ENCODE results near the gene SPIB. TPM values are rescaled to one million over a fixed set of nuclear protein-coding genes. Genes with fewer than 3 reads are reported as not detected.

The SPIB gene
- total RNA-seq (2014; rRNA removed; shearing (Covaris generic)): not detected in 2 replicates
- polyA plus RNA-seq (2014; cell fraction: nucleus; rRNA removed): not detected in 2 replicates

DNA sequence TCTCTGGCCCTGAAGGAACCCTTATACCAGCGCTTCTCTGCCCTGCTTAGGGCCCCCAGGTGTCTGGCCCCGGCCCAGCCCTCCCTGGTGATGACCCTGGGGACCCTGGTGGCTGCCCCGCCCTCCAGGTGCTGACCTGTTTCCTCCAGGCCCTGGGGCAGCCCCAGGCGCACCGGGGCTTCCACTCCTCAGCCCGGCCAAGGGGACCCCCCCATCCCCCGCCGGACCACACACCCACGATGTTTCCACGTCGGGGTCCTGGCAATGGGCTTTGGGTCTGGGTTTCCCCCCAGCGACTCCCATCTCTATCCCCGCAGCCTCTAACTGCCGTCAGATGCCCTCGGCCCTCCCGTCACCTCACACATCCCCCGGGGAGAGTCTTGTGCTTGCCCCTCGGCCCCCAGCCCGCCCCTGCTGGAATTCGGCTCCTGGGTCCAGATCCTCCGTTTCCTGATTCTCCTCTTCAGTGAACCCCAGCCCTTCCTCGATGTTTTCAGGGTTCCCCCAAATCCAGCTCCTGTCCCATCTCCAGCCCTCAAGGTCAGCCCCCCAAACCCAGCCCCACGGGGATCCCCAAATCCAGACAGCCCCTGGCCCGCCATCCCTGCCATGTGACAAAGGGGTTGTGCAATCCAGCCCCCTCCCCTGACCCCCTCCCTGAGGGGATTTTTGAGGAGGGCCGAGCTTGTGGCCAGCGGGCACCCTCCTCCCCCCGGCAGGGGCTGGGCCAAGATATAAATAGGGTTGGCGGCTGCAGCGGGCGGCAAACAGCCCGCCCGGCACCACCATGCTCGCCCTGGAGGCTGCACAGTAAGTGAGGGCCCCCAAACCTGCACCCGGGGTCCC is at the start of gene SPIB:
SPIB (plus strand) TSS at position 763 of the 846 bp plus-strand sequence; CDS start at position 788, 25 bp downstream.
- DNase-seq (ENCODE audit: extremely low read depth, low read depth): no peak

DNA sequence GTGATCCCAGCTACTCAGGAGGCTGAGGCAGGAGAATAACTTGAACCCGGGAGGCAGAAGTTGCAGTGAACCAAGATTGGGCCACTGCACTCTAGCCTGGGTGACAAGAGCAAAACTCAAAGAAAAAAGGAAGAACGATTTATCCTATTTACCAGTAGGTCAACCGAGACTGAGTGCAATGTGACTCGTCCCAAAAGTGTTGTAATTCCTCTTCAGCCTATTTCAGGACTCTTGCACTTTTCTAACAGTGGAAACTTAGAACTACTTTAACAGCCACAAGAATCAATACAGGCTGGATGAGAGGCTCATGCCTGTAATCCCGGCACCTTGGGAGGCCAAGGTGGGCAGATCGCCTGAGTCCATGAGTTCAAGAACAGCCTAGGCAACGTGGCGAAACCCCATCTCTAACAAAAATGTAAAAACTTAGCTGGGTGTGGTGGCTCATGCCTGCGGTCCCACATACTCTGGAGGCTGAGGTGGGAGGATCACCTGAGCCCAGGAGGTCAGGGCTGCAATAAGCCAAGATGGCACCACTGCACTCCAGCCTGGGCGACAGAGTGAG is 46.7 kb upstream of the SPIB start:
- no peak for DNase-seq (ENCODE audit: extremely low read depth, low read depth)

DNA sequence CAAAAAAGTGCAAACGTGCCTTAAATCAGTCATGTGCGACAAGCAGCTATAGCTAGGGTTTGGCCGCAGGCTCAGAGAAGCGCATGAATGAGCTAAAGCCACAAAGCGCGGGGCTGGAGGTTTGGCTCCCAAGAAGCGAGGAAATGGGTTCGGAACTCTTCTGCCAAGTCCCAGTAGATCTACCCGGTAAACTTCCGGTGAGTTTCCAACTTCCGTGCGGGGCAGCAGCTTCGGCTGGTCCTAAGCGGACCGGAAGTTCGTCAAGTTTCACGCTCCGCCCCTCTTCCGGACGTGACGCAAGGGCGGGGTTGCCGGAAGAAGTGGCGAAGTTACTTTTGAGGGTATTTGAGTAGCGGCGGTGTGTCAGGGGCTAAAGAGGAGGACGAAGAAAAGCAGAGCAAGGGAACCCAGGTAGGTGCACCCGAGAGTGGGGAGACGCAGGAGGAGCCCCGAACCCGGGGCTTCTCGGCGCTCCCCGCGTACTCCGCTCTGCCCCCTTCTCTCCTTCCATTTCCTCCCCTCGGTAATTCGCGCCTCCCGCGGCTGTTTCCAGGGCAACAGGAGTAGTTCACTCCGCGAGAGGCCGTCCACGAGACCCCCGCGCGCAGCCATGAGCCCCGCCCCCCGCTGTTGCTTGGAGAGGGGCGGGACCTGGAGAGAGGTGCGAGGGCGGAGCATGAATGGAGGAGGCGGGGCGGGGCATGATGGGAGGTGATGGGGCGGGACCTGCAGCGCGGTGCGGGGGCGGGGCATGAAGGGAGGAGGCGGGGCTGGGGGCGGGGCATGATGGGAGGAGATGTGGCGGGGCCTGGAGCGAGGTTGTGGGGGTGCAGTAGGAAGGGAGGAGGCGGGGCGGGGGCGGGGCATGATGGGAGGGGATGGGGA is 42.3 kb upstream of the SPIB start, which contains the start of gene NR1H2:
NR1H2 (plus strand) TSS at position 292 of the 885 bp plus-strand sequence. CDS start 1,149 bp downstream, outside the sequence.
- DNase-seq (ENCODE audit: extremely low read depth, low read depth): peak; percentile 91

DNA sequence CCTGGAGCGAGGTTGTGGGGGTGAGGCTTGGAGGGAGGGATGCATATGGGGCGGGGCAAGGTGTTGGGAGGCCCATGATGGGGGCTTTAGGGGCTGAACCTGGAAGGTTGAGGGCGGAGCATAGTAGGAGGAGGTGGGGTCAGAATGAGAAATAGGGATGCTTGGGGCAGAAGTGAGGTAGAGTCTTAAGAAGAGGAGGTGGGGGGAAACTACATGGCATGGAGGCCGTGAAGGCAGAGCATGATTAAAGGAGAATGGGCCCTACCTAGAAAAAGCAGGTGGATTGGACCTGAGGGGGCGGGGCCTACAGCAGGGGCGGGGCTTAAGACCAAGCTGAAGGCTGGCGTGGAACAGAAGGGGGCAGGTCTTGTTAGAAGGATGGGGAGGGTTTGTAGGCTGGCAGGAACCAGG is 41.7 kb upstream of the SPIB start:
- DNase-seq (ENCODE audit: extremely low read depth, low read depth): no peak

DNA sequence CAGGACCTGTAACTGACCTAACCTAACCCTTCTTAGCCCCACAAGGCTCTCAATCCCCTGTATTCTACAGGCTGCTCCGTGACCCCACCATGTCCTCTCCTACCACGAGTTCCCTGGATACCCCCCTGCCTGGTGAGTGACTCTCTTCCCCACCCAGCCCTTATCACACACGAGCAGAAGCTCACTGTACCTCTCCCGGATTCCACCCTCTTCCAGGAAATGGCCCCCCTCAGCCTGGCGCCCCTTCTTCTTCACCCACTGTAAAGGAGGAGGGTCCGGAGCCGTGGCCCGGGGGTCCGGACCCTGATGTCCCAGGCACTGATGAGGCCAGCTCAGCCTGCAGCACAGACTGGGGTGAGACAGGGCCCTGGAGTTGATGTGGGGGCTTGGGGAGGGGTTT is 41.2 kb upstream of the SPIB start:
- DNase-seq (ENCODE audit: extremely low read depth, low read depth): no peak

DNA sequence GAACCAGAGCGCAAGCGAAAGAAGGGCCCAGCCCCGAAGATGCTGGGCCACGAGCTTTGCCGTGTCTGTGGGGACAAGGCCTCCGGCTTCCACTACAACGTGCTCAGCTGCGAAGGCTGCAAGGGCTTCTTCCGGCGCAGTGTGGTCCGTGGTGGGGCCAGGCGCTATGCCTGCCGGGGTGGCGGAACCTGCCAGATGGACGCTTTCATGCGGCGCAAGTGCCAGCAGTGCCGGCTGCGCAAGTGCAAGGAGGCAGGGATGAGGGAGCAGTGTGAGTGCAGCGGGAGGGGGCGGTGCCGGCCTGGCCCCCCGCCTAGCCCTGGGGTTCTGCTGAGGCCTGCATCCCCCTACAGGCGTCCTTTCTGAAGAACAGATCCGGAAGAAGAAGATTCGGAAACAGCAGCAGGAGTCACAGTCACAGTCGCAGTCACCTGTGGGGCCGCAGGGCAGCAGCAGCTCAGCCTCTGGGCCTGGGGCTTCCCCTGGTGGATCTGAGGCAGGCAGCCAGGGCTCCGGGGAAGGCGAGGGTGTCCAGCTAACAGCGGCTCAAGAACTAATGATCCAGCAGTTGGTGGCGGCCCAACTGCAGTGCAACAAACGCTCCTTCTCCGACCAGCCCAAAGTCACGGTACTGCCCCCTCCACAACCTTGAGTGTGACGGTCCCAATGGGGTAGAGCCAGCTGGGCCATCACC is 40.4 kb upstream of the SPIB start:
- no peak for DNase-seq (ENCODE audit: extremely low read depth, low read depth)

DNA sequence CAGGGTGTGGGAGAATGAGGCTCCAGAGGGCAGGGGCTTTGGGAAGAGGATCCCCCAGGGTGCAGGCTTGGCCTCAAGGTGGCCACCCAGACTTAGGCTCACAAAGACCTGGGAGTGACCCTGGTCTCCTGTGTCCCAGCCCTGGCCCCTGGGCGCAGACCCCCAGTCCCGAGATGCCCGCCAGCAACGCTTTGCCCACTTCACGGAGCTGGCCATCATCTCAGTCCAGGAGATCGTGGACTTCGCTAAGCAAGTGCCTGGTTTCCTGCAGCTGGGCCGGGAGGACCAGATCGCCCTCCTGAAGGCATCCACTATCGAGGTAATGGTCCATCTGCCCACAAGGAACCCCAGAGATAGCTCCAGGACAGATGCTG is 39.9 kb upstream of the SPIB start:
- no peak for DNase-seq (ENCODE audit: extremely low read depth, low read depth)

DNA sequence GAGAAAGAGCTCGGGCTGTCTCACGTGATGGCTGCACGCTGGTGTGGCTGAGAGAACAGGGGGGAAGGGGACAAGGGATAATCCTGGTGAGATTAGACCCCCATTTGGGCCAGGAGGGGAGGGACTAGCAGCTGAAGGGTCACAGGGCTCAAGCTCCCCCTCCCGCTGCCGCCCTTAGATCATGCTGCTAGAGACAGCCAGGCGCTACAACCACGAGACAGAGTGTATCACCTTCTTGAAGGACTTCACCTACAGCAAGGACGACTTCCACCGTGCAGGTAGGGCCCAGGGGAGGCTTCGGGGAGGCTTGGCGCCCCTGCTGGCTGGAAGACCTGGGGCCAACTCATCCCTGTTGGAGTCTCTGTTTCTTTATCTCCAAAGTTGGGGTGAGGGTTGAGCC is 39.1 kb upstream of the SPIB start:
- DNase-seq (ENCODE audit: extremely low read depth, low read depth): no peak

DNA sequence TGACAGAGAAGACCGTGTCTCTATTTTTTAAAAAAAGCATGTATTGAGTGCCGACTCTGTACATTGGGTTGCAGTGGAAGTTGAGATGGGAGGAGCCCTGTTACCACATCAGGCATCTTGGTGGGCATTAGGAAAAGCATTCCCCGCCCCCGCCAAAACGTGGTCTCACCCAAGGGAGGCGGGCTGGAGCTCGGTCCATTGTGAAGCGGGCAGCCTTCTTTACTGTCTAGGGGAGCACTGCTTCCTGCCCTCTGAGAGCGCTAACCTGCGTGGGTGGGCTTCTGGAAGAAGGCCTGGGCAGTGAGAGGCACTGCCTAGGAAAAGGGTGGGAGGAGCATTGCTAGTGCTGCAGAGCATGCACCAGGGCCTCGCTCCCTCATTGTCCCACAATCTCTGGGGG is 38.6 kb upstream of the SPIB start:
- DNase-seq (ENCODE audit: extremely low read depth, low read depth): no peak

DNA sequence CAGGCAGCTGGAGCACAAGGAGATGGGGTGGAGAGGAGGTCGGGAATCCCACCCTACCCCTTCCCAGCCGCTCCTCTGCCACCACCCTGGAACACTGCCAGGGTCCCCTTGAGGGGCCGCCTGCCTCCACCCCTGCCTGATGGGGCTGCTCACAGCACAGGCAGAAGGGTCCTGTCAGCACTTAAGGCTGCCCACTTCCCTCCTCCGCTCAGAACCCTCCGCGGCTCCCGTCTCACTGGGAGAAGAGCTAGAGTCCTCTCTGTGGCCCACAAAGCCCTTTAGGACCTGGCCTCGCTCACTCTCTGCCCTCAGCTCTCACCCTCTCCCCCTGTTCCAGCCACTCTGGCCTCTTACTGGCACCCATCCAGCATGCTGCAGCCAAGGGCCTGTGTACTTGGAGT is 38.0 kb upstream of the SPIB start:
- DNase-seq (ENCODE audit: extremely low read depth, low read depth): no peak

DNA sequence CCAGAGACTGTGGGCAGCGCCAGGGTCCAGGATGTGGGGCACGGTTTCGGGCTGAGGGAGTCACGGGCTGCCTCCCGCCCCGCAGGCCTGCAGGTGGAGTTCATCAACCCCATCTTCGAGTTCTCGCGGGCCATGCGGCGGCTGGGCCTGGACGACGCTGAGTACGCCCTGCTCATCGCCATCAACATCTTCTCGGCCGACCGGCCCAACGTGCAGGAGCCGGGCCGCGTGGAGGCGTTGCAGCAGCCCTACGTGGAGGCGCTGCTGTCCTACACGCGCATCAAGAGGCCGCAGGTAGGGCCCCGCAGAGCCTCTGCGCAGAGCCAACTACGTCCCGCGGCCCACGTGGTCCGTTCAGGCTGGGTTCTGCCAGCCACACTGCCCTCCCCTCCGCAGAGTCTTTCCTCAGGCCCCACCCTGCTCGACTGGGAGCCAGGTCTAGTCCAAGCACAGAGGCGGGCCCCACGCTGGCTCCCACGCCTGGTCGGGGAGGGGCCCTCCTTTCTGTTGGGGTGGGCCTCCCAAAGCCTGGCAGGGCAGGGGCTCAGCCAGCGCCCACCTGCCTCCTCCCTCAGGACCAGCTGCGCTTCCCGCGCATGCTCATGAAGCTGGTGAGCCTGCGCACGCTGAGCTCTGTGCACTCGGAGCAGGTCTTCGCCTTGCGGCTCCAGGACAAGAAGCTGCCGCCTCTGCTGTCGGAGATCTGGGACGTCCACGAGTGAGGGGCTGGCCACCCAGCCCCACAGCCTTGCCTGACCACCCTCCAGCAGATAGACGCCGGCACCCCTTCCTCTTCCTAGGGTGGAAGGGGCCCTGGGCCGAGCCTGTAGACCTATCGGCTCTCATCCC is 36.6 kb upstream of the SPIB start:
- DNase-seq (ENCODE audit: extremely low read depth, low read depth): no peak

DNA sequence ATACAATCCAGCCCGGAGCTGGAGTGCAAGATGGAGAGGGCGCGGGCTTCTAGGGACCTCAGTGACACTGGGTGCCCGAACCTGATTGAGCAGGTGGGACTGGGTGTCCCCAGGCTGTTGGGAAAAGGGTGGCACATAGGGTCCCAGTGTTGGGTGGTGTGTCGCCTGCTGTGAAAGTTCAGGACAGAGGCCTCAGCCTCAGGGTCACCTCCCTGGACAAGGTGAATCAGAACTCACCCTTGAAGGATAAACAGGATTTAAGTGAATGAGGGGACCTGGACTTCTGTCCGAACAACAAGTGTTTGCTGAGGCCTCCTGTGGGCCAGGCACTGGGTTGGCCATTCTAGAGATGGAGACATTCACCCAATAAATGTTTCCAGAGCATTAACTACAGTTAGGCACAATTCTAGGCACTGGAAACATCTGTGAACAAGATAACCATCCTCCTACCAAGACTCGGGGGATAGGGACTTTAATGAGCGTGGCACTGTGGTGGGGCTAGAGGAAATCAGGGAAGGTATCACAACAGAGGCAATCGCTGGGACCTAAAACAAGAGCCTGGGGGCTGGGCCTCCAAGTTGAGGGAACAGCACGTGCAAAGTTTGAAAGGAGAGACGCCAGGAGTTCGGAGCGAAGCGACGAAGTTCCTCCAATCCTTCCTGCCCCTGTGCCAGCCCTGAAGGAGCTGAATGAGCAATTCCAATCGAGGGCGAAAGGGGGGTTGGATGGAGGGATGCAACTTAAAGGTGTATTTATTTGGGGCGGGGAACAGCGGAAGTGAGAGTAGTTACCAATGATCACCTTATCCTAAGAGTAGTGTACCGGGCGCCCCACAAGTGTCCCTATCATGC is 35.5 kb upstream of the SPIB start:
- no peak for DNase-seq (ENCODE audit: extremely low read depth, low read depth)

DNA sequence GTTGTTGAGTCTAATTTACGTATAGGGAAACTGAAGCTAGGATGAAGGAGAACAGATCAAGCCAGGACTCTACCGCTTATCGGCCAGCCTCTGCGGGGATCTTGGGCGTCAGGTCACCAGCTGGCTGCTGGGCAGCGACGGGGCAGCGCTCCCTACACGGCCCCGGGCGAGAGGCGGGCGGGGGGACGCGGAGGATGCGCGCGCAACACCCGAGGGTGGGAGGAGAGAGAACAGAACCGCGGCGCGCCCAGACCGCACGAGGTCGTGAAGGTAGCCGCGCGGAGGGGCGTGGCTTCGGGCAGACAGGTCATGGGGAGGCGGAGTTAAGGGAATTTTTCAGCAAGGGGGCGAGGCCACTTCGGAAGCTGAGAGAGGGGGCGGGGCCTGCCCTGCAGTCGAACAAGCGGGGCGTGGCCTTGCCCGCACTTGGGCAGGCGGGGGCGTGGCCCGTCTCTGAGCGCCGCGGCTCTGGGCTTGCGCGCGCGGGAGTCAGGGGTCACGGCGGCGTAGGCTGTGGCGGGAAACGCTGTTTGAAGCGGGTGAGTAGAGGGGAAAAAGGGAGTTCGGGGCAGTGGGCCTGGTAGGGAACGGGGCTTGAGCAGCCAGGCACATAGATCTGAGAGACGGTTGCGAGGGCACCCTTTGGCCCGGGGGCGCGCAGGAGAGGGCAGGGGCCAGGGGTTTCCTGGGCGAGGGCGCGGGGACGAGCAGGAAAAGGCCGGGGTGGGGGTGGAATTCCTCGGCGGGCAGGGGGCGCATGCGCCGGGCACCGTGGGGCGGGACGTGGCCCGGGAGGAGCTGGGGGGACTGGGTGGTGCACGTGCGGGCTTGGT is 34.7 kb upstream of the SPIB start, which contains the start of gene POLD1:
POLD1 (plus strand) TSS at position 496 of the 833 bp plus-strand sequence. CDS start 14,505 bp downstream, outside the sequence.
- DNase-seq (ENCODE audit: extremely low read depth, low read depth): peak; percentile 95

DNA sequence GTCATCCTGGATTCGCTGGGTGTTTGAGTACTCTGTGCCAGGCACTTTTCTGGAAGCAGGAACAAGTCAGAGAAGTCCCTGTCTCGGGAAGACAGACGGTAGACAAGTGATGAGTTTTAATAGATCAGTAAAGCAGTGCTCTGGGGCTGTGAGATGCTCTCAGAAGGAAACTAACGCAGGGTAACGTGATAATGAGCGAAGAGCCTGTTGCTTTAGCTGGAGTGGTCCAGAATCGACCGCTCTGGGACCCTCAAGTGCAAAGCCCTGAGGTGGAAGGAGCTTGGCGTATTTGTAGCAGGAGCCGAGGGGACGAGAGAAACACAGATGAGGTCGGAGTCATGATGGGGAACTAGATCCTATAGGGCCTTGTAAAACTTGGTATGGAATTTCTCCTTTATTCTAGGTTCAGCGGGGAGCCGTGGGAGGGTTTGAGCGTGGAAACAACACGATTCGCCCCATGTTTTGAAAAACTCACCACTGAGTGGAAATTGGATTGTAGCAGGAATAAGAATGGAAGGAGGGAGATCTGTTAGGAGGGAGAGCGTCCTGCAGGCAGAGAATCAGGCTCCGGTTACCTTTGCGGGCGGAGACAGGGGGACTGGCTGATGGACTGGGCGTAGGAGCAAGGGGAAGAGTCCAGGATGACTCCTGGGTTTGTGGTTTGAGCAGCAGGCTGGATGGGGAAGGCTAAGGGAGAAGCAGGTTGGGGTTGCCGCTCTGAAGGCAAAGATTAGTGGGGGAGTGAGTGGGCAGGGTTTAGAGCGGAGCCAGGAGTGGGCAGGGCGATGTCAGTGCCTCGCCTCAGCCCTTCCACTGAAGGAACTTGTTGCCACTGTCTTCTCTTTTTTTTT is 33.8 kb upstream of the SPIB start:
- DNase-seq (ENCODE audit: extremely low read depth, low read depth): no peak

DNA sequence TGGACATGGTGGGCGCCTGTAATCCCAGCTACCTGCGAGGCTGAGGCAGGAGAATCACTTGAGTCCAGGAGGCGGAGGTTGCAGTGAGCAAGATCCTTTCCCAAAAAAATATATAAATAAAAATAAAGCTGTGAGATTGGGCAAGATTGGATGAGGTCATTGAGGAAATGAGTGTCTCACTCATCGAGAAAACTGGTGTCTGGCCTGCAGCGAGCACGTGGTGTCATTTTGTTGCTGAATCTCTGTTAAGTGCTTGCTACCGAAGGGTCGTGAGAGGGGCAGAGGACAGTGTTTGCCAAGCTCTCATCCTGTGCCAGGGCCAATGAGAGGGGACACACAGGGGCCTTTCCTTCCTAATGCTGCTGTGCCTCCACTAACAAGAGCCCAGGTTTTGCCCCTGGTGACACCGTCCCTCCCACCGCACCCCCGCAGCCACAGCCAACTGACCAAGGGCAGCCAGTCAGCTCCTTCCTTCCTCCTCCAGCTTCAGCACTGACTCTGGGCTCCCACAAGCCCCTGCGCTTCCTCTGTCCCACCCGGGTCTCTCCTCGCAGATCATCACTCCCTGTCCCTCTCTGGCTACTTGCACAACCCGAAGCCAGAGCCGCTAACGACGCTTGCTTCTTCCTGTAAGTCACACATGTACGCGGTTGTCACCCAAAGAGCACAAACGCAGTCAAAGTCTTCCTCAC is 31.4 kb upstream of the SPIB start:
- no peak for DNase-seq (ENCODE audit: extremely low read depth, low read depth)

DNA sequence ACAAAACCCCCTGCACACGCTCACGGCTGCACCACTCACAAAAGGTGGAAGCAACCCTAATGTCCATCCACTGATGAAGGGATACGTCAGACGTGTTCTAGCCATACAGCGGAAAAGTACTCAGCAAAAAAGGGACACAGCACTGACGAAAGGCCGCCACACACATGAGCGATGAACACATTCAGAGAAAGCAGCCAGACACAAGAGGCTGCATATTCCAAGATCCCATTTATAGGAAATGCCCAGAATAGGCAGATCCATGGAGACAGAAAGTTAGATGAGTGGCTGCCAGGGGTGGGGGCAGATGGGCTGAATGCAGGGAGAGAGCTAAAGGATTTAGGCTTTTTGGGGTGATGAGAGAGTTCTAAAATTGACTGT is 30.9 kb upstream of the SPIB start:
- DNase-seq (ENCODE audit: extremely low read depth, low read depth): no peak

Measured in NCI-H460 (cell line).